Activated CD8-positive, alpha-beta memory T cell treated with anti-CD3 and anti-CD28 coated beads, Interleukin-2, amount 50 U/mL, for 24 hours (primary cell): ENCODE results near the gene STK24.

ENCODE experiments used
- DNase-seq: peaks from one replicate; pipeline ENCODE4 v3.0.0-alpha.2; 2020; ENCODE audit errors: extremely low read depth

The STK24 gene

GRCh38 chr13:98556968-98557631, 19.8 kb downstream of the STK24 start:
- no peak for DNase-seq

- no peak for DNase-seq
These were observed 20.6 kb downstream of the STK24 start for GRCh38 chr13:98556142-98556816.

- DNase-seq: no peak
These were observed 27.1 kb downstream of the STK24 start for GRCh38 chr13:98549728-98550317.

- DNase-seq: no peak
These were observed 27.7 kb downstream of the STK24 start for GRCh38 chr13:98549006-98549727.

GRCh38 chr13:98548230-98548629, 28.7 kb downstream of the STK24 start:
- DNase-seq: no peak

- DNase-seq: no peak
These were observed 29.5 kb downstream of the STK24 start for GRCh38 chr13:98547455-98547854.

GRCh38 chr13:98546402-98546801, 30.5 kb downstream of the STK24 start:
- DNase-seq: no peak

GRCh38 chr13:98544104-98544710, 32.7 kb downstream of the STK24 start:
- no peak for DNase-seq

GRCh38 chr13:98543378-98544103, 33.4 kb downstream of the STK24 start:
- DNase-seq: no peak

GRCh38 chr13:98542568-98543377, 34.1 kb downstream of the STK24 start:
- DNase-seq: no peak

- DNase-seq: no peak
These were observed 35.2 kb downstream of the STK24 start for GRCh38 chr13:98541701-98542203.

GRCh38 chr13:98541191-98541590, 35.7 kb downstream of the STK24 start:
- no peak for DNase-seq

- no peak for DNase-seq
These were observed 36.4 kb downstream of the STK24 start for GRCh38 chr13:98540476-98540875.

- no peak for DNase-seq
These were observed 37.2 kb downstream of the STK24 start for GRCh38 chr13:98539666-98540065.

- DNase-seq: no peak
These were observed 38.0 kb downstream of the STK24 start for GRCh38 chr13:98538876-98539275.

GRCh38 chr13:98537740-98538139, 39.2 kb downstream of the STK24 start:
- DNase-seq: no peak

GRCh38 chr13:98537306-98537705, 39.6 kb downstream of the STK24 start:
- DNase-seq: no peak

GRCh38 chr13:98536729-98537128, 40.2 kb downstream of the STK24 start:
- no peak for DNase-seq

- no peak for DNase-seq
These were observed 41.2 kb downstream of the STK24 start for GRCh38 chr13:98535501-98536354.
